GM23338 (cell line): ENCODE results near the gene SLC2A11.

Experiments
- EZH2phosphoT487 ChIP-seq: fragments of 200-600 bp; sonication (generic); IDR thresholded peaks from one replicate; pipeline ENCODE4 v1.8.1; 2018; ENCODE audit warnings: antibody characterized with exemption; ENCODE audit not compliant: unreplicated experiment
- POLR2AphosphoS5 ChIP-seq: IDR thresholded peaks from 2 replicates; pipeline ENCODE4 v1.6.1; 2016; ENCODE audit warnings: antibody characterized with exemption, low read depth
- TF ChIP-seq, protein P1 (sequence below), 2 experiments: fragments of 200-600 bp in 1 of 2; sonication (generic) in 1 of 2; conservative IDR thresholded peaks; 2 replicates each; pipeline versions ENCODE4 v1.5.1 to v1.6.1; 2016 to 2017; ENCODE audit warnings: antibody characterized with exemption in 2 of 2, low read depth in 2 of 2, mild to moderate bottlenecking in 2 of 2, moderate library complexity in 1 of 2

DNA sequence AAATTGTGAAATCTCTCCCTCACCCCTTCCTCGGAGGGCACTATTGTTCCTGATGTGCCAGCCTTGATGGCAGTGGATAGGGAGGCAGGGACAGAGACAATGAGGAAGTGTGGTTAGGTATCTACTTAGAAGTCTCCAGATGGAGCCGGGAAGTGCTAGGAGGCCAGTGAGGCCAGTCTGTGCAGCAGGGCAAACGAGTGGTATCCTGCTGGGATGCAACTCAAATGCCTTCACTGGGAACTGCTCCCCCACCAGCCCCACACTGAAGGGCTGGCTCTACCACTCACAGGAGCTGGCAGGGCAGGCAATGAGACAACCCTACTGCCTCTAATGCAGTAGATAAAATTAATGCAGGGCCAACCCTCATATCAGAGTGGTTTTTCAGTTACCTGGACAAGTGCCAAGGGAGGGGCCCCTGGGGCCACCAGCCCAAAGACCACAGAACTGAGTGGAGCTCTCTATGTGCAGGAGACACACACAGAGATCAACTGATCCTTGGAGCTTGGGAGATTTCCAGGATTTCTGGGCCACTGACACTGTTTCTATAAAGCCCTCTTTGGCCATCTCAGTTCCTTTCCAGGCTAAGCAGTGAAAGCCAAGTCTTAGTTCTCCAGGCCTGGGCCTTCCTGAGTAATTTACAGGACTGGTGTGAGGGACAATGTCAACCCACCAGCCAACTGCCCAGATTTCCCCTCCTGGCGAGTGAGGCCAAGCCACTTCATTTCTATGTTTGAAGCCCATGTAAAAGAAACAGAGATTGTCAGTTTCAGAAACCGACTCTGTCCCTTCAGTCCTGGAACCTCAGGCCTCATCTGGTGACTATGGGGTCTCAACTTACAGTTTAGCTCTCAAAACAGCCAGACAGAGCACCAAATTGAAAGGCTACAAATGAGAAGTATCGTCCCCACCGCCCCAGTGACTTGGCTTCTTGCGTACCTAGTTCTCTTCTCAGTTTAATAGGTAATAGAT, 40.6 kb downstream of the SLC2A11 start:
- TF ChIP-seq, protein P1, sequence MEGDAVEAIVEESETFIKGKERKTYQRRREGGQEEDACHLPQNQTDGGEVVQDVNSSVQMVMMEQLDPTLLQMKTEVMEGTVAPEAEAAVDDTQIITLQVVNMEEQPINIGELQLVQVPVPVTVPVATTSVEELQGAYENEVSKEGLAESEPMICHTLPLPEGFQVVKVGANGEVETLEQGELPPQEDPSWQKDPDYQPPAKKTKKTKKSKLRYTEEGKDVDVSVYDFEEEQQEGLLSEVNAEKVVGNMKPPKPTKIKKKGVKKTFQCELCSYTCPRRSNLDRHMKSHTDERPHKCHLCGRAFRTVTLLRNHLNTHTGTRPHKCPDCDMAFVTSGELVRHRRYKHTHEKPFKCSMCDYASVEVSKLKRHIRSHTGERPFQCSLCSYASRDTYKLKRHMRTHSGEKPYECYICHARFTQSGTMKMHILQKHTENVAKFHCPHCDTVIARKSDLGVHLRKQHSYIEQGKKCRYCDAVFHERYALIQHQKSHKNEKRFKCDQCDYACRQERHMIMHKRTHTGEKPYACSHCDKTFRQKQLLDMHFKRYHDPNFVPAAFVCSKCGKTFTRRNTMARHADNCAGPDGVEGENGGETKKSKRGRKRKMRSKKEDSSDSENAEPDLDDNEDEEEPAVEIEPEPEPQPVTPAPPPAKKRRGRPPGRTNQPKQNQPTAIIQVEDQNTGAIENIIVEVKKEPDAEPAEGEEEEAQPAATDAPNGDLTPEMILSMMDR (conservative IDR thresholded peaks at IDR 0.05; ENCODE audit: low read depth in 2 of 2), result no peak
- TF ChIP-seq POLR2AphosphoS5 (no peak), EZH2phosphoT487 (no peak)
